ENCODE data around the gene ZCCHC14. TPM values are rescaled to one million over a fixed set of nuclear protein-coding genes. Genes with fewer than 3 reads are reported as not detected.

ZCCHC14 gene
- total RNA-seq, 1 experiment from 2014 or later = 27.7 TPM

- Histone ChIP-seq H3K14ac (ENCODE audit: insufficient read depth, low read length) (no peak overlapping the region), H2BK15ac (ENCODE audit: low read depth, low read length) (no peak overlapping the region), H3K23me2 (ENCODE audit: insufficient read length, low read depth, low read length, poor library complexity, severe bottlenecking) (no peaks in the 10 kb centered on the region), H4K20me1 (ENCODE audit: control insufficient read depth, insufficient read depth, insufficient read length) (no peaks in the 10 kb centered on the region), H2AFZ (ENCODE audit: low read length) (no peak overlapping the region), H2BK5ac (ENCODE audit: insufficient read length, low read length) (no peak overlapping the region), H2AK5ac (ENCODE audit: insufficient read length, low read length) (no peak overlapping the region), H2BK20ac (ENCODE audit: low read depth, low read length, poor library complexity, severe bottlenecking) (no peak overlapping the region), H3K79me2 (ENCODE audit: insufficient read depth, low read length) (no peaks in the 10 kb centered on the region), H2BK12ac (ENCODE audit: insufficient read length, low read depth, low read length) (no peak overlapping the region), H3K27me3 (ENCODE audit: insufficient read depth, low read length) (no peaks in the 10 kb centered on the region), H2BK120ac (ENCODE audit: low read depth, low read length, poor library complexity, severe bottlenecking) (no peak overlapping the region), H3K9me3 (ENCODE audit: control insufficient read depth, low read depth, low read length) (no peaks in the 10 kb centered on the region), H3K56ac (ENCODE audit: insufficient read length, low read depth, low read length) (no peak overlapping the region), H3K4me1 (ENCODE audit: insufficient read depth, low read length) (no peaks in the 10 kb centered on the region), H3K79me1 (ENCODE audit: insufficient read depth, low read depth, low read length, poor library complexity, severe bottlenecking) (no peaks in the 10 kb centered on the region), H3K4ac (ENCODE audit: low read depth, low read length) (no peak overlapping the region), H3K23ac (ENCODE audit: insufficient read length, low read depth, low read length) (no peak overlapping the region), H3K4me2 (ENCODE audit: insufficient read depth, insufficient read length, low read length) (no peak overlapping the region), H3K27ac (ENCODE audit: insufficient read length, low read depth, low read length) (no peak overlapping the region), H4K91ac (ENCODE audit: insufficient read length, low read depth, low read length) (no peak overlapping the region), H4K5ac (ENCODE audit: insufficient read length, low read depth, low read length) (no peak overlapping the region), H3T11ph (ENCODE audit: low read length) (no peak overlapping the region), H3K9ac (ENCODE audit: extremely low read depth, insufficient read length, low read length) (no peak overlapping the region), H3K18ac (ENCODE audit: insufficient read length, low read depth, low read length) (no peak overlapping the region), H4K8ac (replicated peaks; ENCODE audit: insufficient read length, low read depth, low read length) (no peak overlapping the region)
- Mint-ChIP-seq H3K27ac (no peak overlapping the region), H3K27me3 (ENCODE audit: low read depth) (no peaks in the 10 kb centered on the region; the same call in 1 of the 2 replicates), H3K4me3 (no peak overlapping the region), H3K9me3 (peaks cover 0 to 2% of the 10 kb centered on the region in 2 experiments; a peak in 1 of 5 replicates), H3K4me1 (peaks cover 3 to 6% of the 10 kb centered on the region in 2 experiments; a peak in 3 of 4 replicates), H3K36me3 (ENCODE audit: insufficient read depth in 1 of 3, low read depth in 3 of 3) (0 out of 7 replicates have a peak, but pooled peaks cover 0 to 1% (median 0%) of the 10 kb centered on the region in 3 experiments)
- TF ChIP-seq CTCF (conservative IDR thresholded peaks at IDR 0.05) = no peak
- WGBS (ENCODE audit: extremely low coverage, insufficient read length, low lambda C conversion rate) = no CpG with 5 or more reads among the region's 25 CpGs
- DNase-seq = no peak
These were observed 14.7 kb upstream of the ZCCHC14 start for GRCh38 chr16:87507351-87508069.
